Fibroblast of skin of abdomen (primary cell): ENCODE results near the gene TTC4.
A peak's percentile ranks its signal among the peaks of the same experiment; 100 is the strongest.
"Not testable (repeated sequence)": the region's sequence is repeated elsewhere in the genome, so short reads cannot be mapped to it uniquely, and the experiment has no call there.

Source experiments
- DNase-seq: peaks from one replicate; pipeline ENCODE4 v3.0.0-alpha.2; 2013

Gene TTC4

DNA sequence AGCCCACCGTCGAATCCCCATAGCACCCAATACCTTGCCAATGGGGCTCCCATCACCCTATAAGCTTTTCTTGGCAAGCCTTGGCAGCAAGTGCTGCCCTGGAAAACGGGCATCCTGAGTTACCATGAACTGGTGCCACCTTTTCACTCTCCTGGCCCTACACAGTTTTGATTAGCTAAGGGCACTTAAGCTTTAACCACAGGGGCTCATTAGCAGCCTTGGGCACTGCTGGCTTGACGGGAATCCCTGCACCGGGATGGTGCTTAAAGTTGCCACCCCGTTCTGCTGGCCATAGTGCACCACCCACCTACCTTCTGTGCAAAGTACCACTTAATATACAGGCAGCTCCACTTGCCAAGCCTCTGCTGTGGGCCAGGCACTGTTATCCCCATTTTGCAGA lies 34.9 kb downstream of the TTC4 start:
- DNase-seq: no peak

DNA sequence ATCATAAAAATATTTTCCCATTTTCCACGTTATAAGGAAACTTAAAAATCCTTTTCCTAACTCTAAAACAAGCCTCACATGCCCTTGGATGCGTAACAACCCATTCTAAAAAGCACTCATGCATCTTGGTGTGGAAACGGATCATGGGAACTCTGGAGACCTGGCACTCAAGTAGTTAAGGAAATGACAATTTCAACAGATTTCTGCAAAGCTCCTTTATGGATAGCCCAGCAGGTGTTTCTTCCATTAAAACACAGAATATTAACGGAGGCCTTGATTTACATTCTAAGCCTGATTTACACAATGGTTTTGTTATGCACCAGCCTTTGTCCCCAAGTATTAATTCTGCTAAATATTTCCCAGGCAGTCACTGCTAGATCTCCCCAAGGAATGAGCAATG lies 35.8 kb downstream of the TTC4 start:
- no peak for DNase-seq

DNA sequence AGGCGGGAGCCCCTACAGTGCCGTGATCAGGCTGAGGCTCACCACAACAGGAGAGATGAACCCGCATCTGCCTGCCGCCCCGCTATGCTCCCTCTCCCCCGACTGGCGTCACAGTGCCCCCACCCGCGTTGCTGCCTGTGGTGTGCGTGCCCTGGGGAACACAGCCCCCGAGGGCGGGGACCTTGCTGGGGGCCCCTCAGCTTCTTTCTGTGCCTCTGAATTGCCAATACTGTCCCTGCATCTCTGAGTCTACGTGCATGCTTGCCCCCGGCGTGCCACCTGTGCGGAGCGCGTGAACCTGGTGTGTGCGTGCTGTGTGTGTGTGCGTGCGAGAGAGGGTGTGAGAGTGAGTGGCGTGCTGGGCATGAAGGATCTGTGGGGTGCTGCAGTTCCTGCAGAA lies 38.4 kb downstream of the TTC4 start:
- DNase-seq: no peak

DNA sequence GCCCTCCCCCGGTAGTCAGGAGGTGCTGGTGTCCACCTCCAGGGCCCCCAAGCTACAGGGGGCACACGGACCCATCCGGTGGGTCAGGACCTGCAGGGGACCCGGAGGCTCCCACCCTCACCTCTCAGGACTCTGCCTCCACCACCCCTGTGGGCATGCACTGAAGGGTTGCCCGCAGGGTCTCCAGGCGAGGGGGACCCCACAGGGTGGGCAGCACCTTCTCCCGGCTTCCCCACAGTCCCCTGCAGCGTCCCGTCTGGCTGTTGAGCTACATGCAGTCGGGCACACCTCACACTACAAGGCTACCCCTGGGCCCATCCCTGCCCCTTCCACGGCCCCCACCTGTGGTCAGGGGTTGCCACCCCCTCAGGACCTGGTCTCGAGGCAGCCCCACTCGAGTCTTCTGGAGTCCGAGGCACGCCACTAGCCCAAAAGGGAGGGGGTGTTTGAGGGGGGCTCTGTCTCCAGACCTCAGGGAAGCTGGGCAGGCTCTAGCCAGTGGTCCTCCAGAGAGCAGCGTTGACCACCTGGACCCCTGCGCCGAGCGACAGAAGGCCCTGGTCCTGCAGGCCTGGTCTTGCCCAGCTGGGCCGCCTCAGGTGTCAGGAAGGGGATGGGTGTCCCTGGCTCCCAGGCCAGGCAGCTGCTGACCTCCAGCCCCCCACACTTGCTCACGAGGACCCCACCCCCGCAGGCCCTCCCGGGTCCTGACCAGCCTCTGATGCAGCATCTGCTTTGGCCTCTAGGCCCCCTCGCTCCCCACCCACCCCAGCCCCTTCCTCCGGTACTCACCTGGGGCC lies 39.0 kb downstream of the TTC4 start:
- no peak for DNase-seq

DNA sequence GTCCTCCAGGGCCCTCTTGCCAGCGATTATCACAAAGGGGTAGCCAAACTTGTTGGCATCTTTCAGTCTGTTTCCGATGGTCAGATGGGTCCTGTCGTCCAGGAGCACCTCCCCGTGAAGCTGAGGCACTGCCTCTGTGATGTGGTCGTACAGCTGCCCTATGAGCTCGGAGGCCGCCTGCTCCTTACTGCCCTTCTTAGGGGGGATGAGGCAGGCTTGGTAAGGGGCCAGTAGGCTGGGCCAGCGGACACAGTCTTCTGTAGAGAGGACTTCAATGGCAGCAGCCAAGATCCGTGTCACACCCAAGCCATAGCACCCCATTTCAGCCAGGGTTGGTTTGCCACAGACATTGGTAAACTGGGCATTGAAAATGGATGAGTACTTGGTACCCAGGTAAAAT lies 42.2 kb downstream of the TTC4 start:
- DNase-seq: no peak

DNA sequence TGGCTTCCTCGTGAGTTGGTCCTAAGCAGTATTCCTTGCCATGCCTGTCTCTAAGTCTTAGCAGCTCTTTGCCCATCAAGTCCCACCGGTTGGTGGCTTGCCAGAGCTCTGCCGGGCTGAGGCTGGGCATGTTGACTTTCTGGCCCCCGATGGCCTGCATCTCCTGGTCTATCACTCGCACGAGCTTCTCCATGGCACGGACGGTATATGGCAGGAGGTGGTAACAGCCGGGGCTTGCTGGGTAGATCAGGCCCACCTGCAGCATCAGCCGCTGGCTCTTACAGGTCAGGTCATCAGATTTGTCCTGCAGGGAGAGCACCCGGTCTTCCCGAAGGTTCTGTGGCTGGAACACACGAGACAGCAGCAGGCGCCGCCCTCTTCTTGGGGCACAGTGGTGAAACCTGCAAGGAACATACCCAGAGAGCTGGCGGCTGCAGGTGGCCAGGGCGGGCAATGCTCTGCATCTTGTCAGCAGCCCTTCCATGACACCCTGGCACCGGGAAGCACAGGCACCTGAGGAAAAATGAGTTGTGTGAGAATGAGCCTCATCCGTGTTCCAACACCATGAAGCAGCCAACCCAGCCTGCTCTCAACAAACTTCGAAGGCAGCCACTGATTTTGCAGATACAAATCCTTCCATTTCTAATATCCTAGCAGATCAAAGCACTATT lies 43.2 kb downstream of the TTC4 start:
- no peak for DNase-seq

DNA sequence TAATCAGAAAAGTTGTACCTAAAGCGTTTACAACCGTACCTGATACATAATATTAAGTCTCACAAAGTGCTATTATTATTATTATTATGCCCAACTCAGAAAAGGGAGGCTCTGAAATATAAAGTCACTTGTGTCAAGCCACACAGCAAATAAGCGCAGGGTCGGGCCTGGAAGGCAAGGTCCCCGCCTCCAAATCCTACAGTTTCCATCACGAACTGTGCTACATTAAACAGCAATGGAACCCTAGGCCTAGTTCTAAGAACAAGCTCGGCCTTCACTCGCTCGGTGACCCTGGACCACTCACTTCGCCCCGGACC lies 48.1 kb downstream of the TTC4 start:
- DNase-seq: no peak

DNA sequence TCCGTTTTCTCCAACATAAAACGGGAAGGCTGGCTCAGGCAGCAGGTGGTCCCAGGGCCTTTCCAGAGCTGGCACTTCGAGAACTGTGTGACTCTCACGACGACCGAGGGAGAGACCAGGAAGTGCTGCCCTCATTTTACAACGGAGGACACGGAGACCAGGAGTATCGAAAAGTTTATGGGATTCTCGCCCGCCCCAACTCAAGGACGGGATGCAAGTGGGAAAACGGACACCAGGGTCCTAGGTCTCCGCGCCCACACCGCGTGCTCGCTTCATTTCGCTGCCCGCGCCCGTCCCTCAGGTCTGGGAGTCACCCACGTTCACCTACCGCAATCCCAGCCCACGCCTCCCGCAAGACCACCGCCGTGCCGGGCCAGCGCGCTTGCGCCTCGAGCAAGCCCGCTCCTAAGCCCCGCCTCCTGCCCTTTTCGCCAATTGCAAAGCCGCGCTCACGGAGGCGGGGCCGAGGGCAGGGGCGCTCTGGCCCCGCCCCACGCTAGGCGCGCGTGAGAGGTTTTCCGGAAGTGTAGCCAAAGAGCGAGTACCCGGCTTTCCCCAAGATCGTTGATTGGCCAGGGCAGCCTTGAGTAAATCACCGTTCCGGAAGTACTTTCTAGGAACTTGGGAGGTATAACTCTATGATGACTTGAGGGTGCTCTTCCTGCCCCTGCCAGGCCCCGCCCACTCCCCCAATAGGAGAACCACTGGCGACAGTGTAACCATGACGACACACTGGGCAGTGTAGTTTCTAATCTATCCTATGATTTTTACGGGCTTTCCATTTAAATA lies 48.7 kb downstream of the TTC4 start, which contains the start of gene PARS2:
TSS of gene PARS2 (minus strand) at position 391 of the 789 bp plus-strand sequence. CDS start 5,362 bp downstream, outside the sequence.
- peak; percentile 100 for DNase-seq

DNA sequence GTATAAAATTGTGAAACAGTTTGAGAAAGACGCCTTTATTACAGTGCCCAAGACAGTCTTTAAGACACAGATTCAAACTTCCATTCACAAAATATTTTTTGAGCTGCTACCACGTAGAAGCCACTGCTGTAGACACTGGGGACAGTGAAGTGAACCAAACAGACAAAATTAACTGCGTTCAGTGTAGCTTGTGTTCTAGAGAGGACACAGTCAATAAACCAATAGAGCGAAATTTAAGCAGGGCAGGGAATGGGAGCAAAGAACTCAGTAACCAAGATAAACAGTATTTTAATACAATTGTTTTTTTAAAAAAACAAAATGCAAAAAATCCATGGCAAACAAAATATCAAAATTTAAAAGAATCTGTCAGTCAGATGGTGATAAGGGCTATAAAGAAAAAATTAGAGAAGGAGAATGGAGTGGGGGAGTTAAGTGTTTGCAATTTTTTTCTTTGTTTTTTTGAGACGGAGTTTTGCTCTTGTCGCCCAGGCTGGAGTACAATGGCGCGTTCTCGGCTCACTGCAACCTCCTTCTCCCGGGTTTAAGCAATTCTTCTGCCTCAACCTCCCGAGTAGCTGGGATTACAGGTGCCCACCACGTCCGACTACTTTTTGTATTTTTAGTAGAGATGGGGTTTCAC lies 49.4 kb downstream of the TTC4 start:
- DNase-seq: no peak

DNA sequence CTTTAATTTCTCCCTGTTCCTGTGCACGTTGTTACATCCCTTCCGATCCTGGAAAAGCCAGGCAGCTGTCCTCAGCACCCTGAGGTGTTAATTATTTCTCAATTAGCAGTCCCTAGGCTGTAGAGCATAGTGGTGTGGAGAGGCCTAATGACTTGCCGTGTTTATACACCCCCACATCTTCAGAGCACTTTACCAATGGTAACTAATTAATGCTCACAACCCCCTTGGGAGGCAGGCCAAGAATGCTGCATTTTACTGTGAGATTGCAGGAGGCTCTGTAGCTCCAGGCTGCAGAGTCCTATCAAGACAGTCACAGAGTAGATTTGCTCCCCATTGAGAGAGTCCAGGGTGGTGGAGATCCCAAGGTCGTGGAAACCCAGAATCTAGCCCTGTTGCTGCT lies 51.1 kb downstream of the TTC4 start:
- DNase-seq: no peak

DNA sequence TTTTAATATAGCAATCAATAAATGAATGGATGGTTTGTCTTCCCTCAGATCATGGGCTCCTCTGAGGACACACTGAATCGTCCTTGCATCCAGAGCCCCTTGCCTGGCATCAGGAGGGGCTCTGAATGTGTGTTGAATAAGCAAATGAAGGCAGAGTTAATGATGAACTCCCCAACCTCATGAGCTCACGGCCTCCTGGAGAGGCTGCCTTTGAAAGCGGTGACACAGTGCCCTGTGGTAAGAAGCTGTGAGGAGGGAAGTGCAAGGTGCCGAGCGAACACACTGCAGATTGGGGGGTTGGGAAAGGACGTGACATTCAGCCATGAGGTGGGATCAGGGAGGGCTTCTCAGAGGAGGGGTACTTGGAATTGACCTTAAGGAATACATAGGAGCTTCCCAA lies 51.9 kb downstream of the TTC4 start:
- no peak for DNase-seq

DNA sequence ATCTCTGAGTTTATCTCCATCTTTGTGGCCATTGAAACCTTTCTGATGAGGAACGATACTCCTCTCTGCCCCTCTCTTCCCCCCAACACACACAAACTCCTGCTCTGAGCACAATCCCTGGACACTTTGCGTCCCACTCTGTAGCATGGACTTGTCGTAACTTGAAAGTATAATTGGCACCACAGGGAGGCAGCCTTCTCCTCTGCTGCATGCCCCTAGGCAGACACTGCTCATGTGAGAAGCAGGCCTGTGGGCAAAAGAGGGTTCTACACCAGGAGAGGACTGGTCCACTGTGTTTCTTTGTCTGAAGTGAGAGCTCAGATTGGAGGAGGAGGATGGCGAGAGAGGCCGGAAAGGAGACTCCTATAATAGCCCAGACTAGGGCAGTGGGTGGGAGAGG lies 52.4 kb downstream of the TTC4 start:
- DNase-seq: no peak

DNA sequence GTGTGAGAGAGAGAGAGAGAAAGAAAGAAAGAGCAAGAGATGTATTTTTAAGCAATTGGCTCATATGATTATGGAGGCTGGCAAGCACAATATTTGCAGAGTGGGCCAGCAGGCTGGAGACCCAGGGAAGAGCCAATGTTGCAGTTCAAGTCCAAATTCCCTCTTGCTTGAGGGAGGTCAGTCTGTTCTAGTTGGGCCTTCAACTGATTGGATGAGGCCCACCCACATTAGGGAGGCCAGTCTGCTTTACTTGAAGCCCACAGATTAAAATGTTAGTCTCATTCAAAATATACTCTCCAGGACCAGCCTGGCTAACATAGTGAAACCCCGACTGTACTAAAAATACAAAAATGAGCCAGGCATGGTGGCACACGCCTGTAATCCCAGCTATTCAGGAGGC lies 57.3 kb downstream of the TTC4 start:
- no peak for DNase-seq

DNA sequence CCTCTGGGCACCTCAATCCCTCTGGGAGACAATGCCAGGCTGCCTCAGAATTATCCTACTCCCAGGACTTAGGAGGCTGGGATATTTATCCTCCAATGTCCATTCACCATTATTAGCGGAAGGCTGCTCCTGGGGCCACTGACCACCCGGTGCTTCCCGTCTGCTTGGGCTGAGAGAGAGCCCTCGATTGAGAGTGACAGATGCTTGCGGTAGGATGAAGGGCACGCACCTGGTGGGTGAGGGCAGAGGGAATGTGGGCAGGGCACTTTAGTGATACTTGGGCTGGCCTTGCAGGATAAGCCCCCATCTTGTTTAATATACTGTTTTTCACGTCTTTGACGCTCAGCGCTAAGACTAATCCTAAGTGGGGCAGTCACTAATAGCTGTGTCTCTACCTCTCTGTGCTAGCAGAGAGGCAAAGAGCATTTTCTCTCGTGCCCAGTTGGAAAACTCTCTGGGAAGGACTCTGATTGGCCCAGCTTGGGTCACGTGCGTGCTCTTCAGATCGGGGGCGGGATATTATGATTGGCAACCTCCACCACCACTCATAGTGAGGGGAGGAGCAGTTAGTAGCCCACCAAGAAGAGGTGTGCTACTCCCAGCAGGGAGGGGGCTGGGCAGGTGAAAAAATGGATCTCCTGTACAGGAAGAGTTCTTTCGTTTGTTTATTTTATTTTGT lies 59.3 kb downstream of the TTC4 start:
- DNase-seq: no peak

DNA sequence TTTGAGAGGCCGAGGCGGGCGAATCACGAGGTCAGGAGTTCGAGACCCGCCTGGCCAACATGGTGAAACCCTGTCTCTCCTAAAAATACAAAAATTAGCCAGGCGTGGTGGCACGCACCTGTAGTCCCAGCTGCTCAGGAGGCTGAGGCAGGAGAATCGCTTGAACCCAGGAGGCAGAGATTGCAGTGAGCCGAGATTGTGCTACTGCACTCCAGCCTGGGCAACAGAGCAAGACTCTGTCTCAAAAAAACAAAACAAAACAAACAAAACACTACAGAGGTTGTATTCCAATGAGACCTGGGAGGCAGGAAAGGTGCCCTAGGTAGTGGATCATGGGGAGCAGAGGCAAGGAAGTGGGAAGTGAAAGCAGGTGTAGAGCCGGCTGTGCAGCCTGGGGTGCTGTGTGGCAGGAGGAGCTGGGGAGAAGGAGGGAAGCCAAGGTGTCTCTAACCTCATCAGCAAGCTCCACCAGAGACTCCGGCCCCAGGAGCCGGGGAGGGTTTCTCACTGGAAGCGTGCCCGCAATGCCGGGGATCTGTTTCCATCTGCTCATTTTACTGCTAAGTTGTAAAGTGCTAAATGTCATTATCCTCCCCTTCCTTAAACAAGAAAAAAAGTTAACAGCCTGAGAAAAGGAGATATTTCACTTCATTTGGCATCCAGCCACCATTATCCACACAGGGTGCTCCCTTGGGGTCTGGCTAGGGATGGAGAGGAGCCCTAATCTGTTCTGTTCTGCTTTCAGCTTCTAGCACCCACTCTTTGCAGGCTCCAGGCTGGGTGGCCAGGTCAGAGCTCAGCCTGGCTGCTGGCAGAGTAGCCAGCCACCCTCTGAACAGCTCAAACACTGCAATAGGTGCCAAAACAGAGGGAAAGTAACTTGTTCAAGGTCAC lies 60.4 kb downstream of the TTC4 start:
- not testable (repeated sequence) for DNase-seq

DNA sequence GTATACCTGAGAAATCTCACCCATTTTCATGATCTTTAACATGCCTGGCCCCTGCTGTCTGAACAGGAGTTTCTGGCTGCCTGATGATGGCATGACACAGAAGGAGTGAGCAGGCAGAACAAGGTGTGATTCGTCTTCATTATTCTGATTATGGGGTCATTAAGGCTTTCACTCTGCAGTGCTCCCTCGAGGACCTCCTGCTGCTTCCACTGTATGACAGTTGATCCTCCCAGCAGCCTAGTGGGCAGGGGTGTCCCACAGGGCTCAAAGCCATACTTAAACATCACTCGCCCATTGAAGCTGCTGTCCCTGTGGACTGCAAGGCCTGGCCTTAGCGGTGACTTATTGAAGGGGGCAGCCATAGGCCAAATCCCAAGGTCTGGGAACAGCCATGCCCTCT lies 61.4 kb downstream of the TTC4 start:
- DNase-seq: no peak

DNA sequence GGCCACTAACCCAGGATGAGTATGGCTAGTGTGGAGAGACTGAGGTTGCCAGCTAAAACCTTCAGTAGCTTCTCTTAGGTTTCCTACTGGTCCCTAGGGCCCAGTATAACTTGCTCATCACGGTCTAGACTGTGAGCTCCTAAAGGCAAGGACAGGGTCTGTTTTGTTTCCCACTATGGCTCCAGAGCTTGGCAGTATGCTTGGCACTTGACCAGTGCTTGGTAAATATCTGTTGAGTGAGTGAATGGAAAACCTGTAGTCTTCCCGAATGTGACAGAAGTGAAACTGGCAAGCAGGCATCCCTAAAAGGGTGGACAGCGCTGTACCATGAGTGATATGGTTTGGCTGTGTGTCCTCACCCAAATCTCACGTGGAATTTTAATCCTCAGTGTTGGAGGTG lies 61.8 kb downstream of the TTC4 start:
- no peak for DNase-seq

DNA sequence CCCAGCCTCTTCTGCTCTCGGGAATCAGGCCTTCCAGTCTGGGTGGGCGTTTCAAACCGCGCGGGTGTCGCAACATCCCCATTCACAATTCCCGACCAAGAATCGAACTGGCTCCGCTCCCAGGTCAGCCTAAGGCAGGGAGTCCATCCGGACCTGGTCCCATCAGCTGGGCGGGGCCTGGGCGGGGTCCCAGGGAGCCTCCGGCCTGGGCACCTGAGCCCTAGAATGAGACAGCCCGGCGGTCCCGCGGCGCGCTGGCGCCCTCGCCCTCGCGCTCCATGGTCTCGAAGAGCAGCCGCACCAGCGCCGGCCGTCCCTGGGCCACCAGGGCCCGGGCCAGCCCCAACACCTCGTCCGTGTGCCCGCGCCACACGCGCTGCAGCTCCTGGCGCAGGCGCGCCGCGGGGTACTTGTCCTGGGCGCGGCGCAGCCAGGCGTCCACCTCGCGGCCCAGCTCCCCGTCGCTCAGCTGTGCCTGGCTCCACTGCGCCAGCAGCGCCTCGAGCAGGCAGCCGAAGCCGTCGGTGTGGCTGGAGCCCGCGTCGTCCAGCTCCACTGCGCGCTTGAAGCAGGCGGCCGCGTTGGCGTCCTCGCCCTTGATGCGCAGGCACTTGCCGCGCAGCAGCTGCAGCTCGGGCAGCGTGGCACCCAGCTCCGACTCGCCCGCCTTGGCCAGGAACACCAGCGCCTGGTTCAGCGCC lies 65.5 kb downstream of the TTC4 start:
- DNase-seq: no peak

DNA sequence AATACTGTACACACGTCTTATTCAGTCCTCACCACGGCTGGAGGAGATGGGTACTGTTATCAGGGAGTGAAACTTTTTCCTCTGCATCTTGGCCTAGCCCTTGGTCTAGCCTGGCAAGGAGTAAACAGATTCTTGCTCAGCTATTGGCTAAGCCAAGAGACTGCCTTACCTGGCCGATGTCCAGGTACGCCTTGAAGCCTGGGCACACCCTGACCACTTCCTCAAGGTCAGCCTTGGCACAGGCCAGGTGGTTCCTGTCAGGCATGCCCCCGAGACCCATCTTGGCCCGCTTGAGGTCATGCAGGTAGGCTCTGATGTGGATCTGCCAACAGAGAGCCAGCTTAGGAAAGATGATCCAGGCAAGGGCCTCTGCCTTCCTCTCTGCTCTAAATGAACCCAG lies 66.5 kb downstream of the TTC4 start:
- DNase-seq: no peak

DNA sequence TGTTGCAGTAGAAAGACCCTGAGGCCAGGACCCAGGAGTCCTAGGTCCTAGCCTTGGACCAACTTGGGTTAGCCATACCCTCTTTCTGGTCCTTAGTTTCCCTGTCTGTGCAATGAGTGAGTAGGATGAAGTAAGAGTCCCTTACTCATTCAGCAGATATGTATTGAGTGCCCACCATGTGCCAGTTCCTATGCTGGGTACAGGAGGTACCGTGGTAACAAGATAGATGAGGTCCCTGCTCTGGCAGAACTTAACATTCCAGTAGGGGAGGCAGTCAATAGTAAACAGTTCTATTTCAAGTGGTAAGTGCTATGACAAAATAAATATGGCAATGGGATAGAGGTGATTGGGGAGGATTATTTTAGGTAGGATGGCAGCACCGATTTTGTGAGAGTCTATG lies 66.9 kb downstream of the TTC4 start:
- DNase-seq: no peak

DNA sequence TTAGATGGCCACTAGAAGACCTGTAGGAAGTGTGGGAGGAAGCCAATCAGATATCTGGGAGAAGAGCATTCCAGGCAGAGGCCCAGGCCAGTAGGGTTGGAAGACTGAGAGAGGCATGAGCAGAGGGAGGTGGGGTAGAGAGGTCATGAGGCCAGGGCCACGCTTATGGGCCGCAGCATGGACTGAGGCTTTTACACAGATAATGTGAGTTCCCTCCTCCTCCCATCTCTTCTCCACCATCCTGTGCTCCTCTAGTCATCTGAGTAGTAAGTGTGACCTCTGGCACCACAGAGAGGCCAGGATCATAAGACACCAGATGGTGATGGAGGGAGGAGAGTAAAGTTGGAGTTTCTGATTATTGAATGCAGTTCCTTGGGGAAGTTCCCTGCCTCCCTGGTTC lies 68.4 kb downstream of the TTC4 start:
- DNase-seq: no peak
